Measurements from ENCODE around the gene PSMG4. TPM values are rescaled to one million over a fixed set of nuclear protein-coding genes. Genes with fewer than 3 reads are reported as not detected.
"Not testable (repeated sequence)": the region's sequence is repeated elsewhere in the genome, so short reads cannot be mapped to it uniquely, and the experiment has no call there.

The PSMG4 gene
- total RNA-seq, 1 donor from 2014 or later = 34.9 TPM

- no peak for DNase-seq (ENCODE audit: low spot score)
These were observed 28.4 kb upstream of the PSMG4 start for GRCh38 chr6:3230256-3230882.

- DNase-seq (ENCODE audit: low spot score) = peak; percentile 66
These were observed 27.9 kb upstream of the PSMG4 start for GRCh38 chr6:3230900-3231246.

- DNase-seq (ENCODE audit: low spot score) = peak; percentile 88
These were observed 27.3 kb upstream of the PSMG4 start for GRCh38 chr6:3231247-3232016.

- no peak for DNase-seq (ENCODE audit: low spot score)
These were observed 26.5 kb upstream of the PSMG4 start for GRCh38 chr6:3232017-3232945.

GRCh38 chr6:3233321-3233720, 25.4 kb upstream of the PSMG4 start:
- DNase-seq (ENCODE audit: low spot score) = no peak

- DNase-seq (ENCODE audit: low spot score) = no peak
These were observed 24.8 kb upstream of the PSMG4 start for GRCh38 chr6:3233904-3234303.

- no peak for DNase-seq (ENCODE audit: low spot score)
These were observed 23.3 kb upstream of the PSMG4 start for GRCh38 chr6:3235486-3235885.

- no peak for DNase-seq (ENCODE audit: low spot score)
These were observed 22.7 kb upstream of the PSMG4 start for GRCh38 chr6:3236005-3236404.

GRCh38 chr6:3237761-3238662, 20.7 kb upstream of the PSMG4 start:
- DNase-seq (ENCODE audit: low spot score) = peak; percentile 44

GRCh38 chr6:3239110-3239830, 19.5 kb upstream of the PSMG4 start:
- no peak for DNase-seq (ENCODE audit: low spot score)

- no peak for DNase-seq (ENCODE audit: low spot score)
These were observed 18.2 kb upstream of the PSMG4 start for GRCh38 chr6:3240595-3240994.

GRCh38 chr6:3241745-3242144, 17.0 kb upstream of the PSMG4 start:
- DNase-seq (ENCODE audit: low spot score) = not testable (repeated sequence)

GRCh38 chr6:3242768-3243167, 16.0 kb upstream of the PSMG4 start:
- DNase-seq (ENCODE audit: low spot score) = no peak

- no peak for DNase-seq (ENCODE audit: low spot score)
These were observed 14.5 kb upstream of the PSMG4 start for GRCh38 chr6:3244003-3244831.

- not testable (repeated sequence) for DNase-seq (ENCODE audit: low spot score)
These were observed 13.9 kb upstream of the PSMG4 start for GRCh38 chr6:3244832-3245161.

- no peak for DNase-seq (ENCODE audit: low spot score)
These were observed 13.5 kb upstream of the PSMG4 start for GRCh38 chr6:3245216-3245615.

- DNase-seq (ENCODE audit: low spot score) = peak; percentile 79
These were observed 11.2 kb upstream of the PSMG4 start for GRCh38 chr6:3247255-3248146.

GRCh38 chr6:3249821-3250220, 8.9 kb upstream of the PSMG4 start:
- no peak for DNase-seq (ENCODE audit: low spot score)

- peak; percentile 69 for DNase-seq (ENCODE audit: low spot score)
These were observed 8.5 kb upstream of the PSMG4 start for GRCh38 chr6:3250231-3250675.

Measured in umbilical cord (tissue), 2 donors.